ENCODE measurements around the gene MANEA.

- TF ChIP-seq CTCF (conservative IDR thresholded peaks at IDR 0.05; ENCODE audit: low read length) = no peak
- no peak for TF ChIP-seq EZH2phosphoT487 (IDR thresholded peaks at IDR 0.05; ENCODE audit: borderline replicate concordance, low read depth, low read length)
Observed at GRCh38 chr6:95589826-95590570, 12.7 kb downstream of the MANEA start.
